SK-N-SH (cell line): ENCODE results near the gene NAALADL2. TPM values are rescaled to one million over a fixed set of nuclear protein-coding genes. Genes with fewer than 3 reads are reported as not detected.
A peak's percentile ranks its signal among the peaks of the same experiment; 100 is the strongest.

Experiments
- CTCF ChIA-PET: fragments of 300-600, 350-600 bp; formaldehyde crosslinking; extraction: SDS; loops from one replicate; lab custom pipeline; 2021; lab: Yijun Ruan, JAX
- POLR2A ChIA-PET: fragments of 350-600 bp; sonication (Branson Sonifier 250); formaldehyde crosslinking; extraction: SDS; loops from one replicate; lab custom pipeline; 2020; ENCODE audit warnings: antibody characterized with exemption, inconsistent platforms; lab: Yijun Ruan, JAX
- DNase-seq: peaks from one replicate; pipeline ENCODE4 v3.0.0; 2012
- H2AFZ ChIP-seq: fragments of 200-600 bp; sonication (generic); 2 replicates; pipeline ENCODE4 v1.8.1; 2016; ENCODE audit warnings: antibody characterized with exemption, mild to moderate bottlenecking, low read depth
- H3F3A ChIP-seq: fragments of 200-600 bp; sonication (generic); replicated peaks from 2 replicates; pipeline ENCODE3; 2016; ENCODE audit warnings: antibody characterized with exemption, mild to moderate bottlenecking; ENCODE audit not compliant: insufficient read depth
- H3K27ac ChIP-seq, 2 experiments: fragments of 200-500 bp in 1 of 2; fragments of 200-600 bp in 1 of 2; sonication (Bioruptor generic) in 1 of 2; sonication (generic), shearing (Covaris generic) in 1 of 2; 2 replicates each; pipeline versions ENCODE4 v1.5.1 to v1.6.1; 2014 to 2016; ENCODE audit warnings: low read depth in 2 of 2, inconsistent platforms in 1 of 2, low read length in 1 of 2, mild to moderate bottlenecking in 1 of 2, mixed read lengths in 1 of 2
- H3K27me3 ChIP-seq: fragments of 200-600 bp; sonication (generic), shearing (Covaris generic); 2 replicates; pipeline ENCODE4 v1.6.1; 2016; ENCODE audit warnings: mixed run types; ENCODE audit not compliant: insufficient read depth
- H3K36me3 ChIP-seq, 2 experiments: fragments of 200-500 bp in 1 of 2; fragments of 200-600 bp in 1 of 2; sonication (Bioruptor generic) in 1 of 2; sonication (generic) in 1 of 2; replicated peaks in 1 of 2; 2 replicates each; pipeline versions ENCODE3 to v1.5.1; 2014 to 2016; ENCODE audit warnings: low read length in 1 of 2, mild to moderate bottlenecking in 1 of 2; ENCODE audit not compliant: insufficient read depth in 2 of 2, control insufficient read depth in 1 of 2
- H3K4me1 ChIP-seq, 2 experiments: fragments of 200-500 bp in 1 of 2; fragments of 200-600 bp in 1 of 2; sonication (Bioruptor generic) in 1 of 2; sonication (generic), shearing (Covaris generic) in 1 of 2; 2 replicates each; pipeline versions ENCODE4 v1.5.1 to v1.6.1; 2014 to 2016; ENCODE audit warnings: low read depth in 1 of 2, low read length in 1 of 2, mixed run types in 1 of 2; ENCODE audit not compliant: insufficient read depth in 2 of 2, control insufficient read depth in 1 of 2
- H3K4me2 ChIP-seq: fragments of 200-600 bp; sonication (generic), shearing (Covaris generic); 2 replicates; pipeline ENCODE4 v1.6.1; 2017; ENCODE audit warnings: mixed run types
- H3K4me3 ChIP-seq, 2 experiments: fragments of 200-500 bp in 1 of 2; fragments of 200-600 bp in 1 of 2; sonication (Bioruptor generic) in 1 of 2; sonication (generic), shearing (Covaris generic) in 1 of 2; 2 replicates each; pipeline versions ENCODE4 v1.5.1 to v1.8.1; 2014 to 2016; ENCODE audit warnings: low read depth in 2 of 2, inconsistent platforms in 1 of 2, low read length in 1 of 2, mild to moderate bottlenecking in 1 of 2, mixed read lengths in 1 of 2, moderate library complexity in 1 of 2
- H3K79me2 ChIP-seq: fragments of 200-600 bp; sonication (generic); 2 replicates; pipeline ENCODE4 v1.8.1; 2017; ENCODE audit warnings: mild to moderate bottlenecking; ENCODE audit not compliant: insufficient read depth
- H3K9ac ChIP-seq: fragments of 200-600 bp; sonication (generic); 2 replicates; pipeline ENCODE4 v1.6.1; 2017; ENCODE audit warnings: mixed run types
- H3K9me2 ChIP-seq: fragments of 200-600 bp; sonication (generic); 2 replicates; pipeline ENCODE4 v1.6.1; 2017; ENCODE audit warnings: mixed run types
- H3K9me3 ChIP-seq: fragments of 200-600 bp; sonication (generic); 2 replicates; pipeline ENCODE4 v1.6.1; 2017; ENCODE audit warnings: mixed run types, mild to moderate bottlenecking, moderate library complexity
- H4K20me1 ChIP-seq: fragments of 200-600 bp; sonication (generic); 2 replicates; pipeline ENCODE4 v1.6.1; 2017; ENCODE audit warnings: mild to moderate bottlenecking, mixed run types; ENCODE audit not compliant: insufficient read depth
- CHD2 ChIP-seq: fragments of 150-350 bp; IDR thresholded peaks from 2 replicates; pipeline ENCODE4 v1.6.1; 2018; ENCODE audit warnings: low read length; ENCODE audit not compliant: partially characterized antibody
- ELF1 ChIP-seq: IDR thresholded peaks from 2 replicates; pipeline ENCODE4 v1.4.0; 2012
- EP300 ChIP-seq, 2 experiments: IDR thresholded peaks; 2 replicates each; pipeline versions ENCODE4 v1.4.0 to v1.6.1; 2012; ENCODE audit warnings: borderline replicate concordance in 1 of 2, low read depth in 1 of 2, low read length in 1 of 2
- FOXJ3 ChIP-seq: sonication (generic); formaldehyde crosslinking; IDR thresholded peaks from 2 replicates; pipeline ENCODE4 v1.5.1; 2020; ENCODE audit warnings: mild to moderate bottlenecking, missing genetic modification reagents
- IRF3 ChIP-seq: fragments of 150-350 bp; IDR thresholded peaks from 2 replicates; pipeline ENCODE4 v1.6.1; 2016; ENCODE audit warnings: mild to moderate bottlenecking, low read depth, low read length
- JUND ChIP-seq: IDR thresholded peaks from 2 replicates; pipeline ENCODE4 v1.4.0; 2012
- MAX ChIP-seq: IDR thresholded peaks from 2 replicates; pipeline ENCODE4 v1.4.0; 2012; ENCODE audit warnings: low read depth
- MEF2A ChIP-seq: IDR thresholded peaks from 2 replicates; pipeline ENCODE4 v1.4.0; 2012; ENCODE audit warnings: low read depth, borderline replicate concordance
- PBX3 ChIP-seq: IDR thresholded peaks from 2 replicates; pipeline ENCODE4; 2012
- POLR2AphosphoS5 ChIP-seq: IDR thresholded peaks from 2 replicates; pipeline ENCODE4 v1.6.1; 2012; ENCODE audit warnings: low read depth, low read length
- RAD21 ChIP-seq: IDR thresholded peaks from 2 replicates; pipeline ENCODE4 v1.6.1; 2012; ENCODE audit warnings: mild to moderate bottlenecking, low read length
- RCOR1 ChIP-seq: fragments of 150-350 bp; IDR thresholded peaks from 2 replicates; pipeline ENCODE4 v1.6.1; 2017; ENCODE audit warnings: antibody characterized with exemption, low read length
- REST ChIP-seq: IDR thresholded peaks from 2 replicates; pipeline ENCODE4 v1.6.1; 2012; ENCODE audit warnings: mild to moderate bottlenecking, low read depth, low read length, moderate library complexity
- RXRA ChIP-seq: IDR thresholded peaks from 2 replicates; pipeline ENCODE4 v1.4.0; 2012; ENCODE audit warnings: low read depth, mild to moderate bottlenecking, borderline replicate concordance
- SMC3 ChIP-seq: IDR thresholded peaks from 2 replicates; pipeline ENCODE4 v1.6.1; 2012; ENCODE audit warnings: low read depth, low read length, improper control_type of control experiment
- TCF12 ChIP-seq: IDR thresholded peaks from 2 replicates; pipeline ENCODE4 v1.4.0; 2012
- USF2 ChIP-seq: fragments of 150-350 bp; IDR thresholded peaks from 2 replicates; pipeline ENCODE4 v1.6.1; 2017; ENCODE audit warnings: antibody characterized with exemption, low read length, low read depth, borderline replicate concordance
- WGBS: methylation state at CpG from one replicate; pipeline ENCODE4 v1.1.6; 2017; ENCODE audit warnings: low lambda C conversion rate; 5-methylcytosine and 5-hydroxymethylcytosine counted together
- polyA plus RNA-seq, 3 experiments: library from polyadenylated mRNA; depleted of rRNA; stranded (reverse); fragments of >200 nt; gene quantifications; 2 replicates each; pipeline ENCODE4 v1.2.3, GENCODE V29; 2012

Gene NAALADL2
- polyA plus RNA-seq, 1 of the 3 experiments (the other 2 are of a cell fraction) = 1.2 TPM

GRCh38 chr3:175199961-175200360, 340.8 kb downstream of the NAALADL2 start:
- 78% methylated on average over 1 of the region's 1 CpG for WGBS

GRCh38 chr3:175200391-175201095, 341.4 kb downstream of the NAALADL2 start:
- Histone ChIP-seq H3K9ac (no peak overlapping the region), H3K79me2 (no peaks in the 10 kb centered on the region), H3K4me2 (no peak overlapping the region), H3K27me3 (no peaks in the 10 kb centered on the region), H2AFZ (no peak overlapping the region), H3K27ac (peak overlapping the region in 1 of 2 experiments; percentile 27; a peak in 1 of 4 replicates), H3K9me2 (no peaks in the 10 kb centered on the region), H3F3A (peaks cover 8% of the 10 kb centered on the region), H3K36me3 (no peaks in the 10 kb centered on the region), H4K20me1 (no peaks in the 10 kb centered on the region), H3K9me3 (no peaks in the 10 kb centered on the region), H3K4me3 (no peak overlapping the region), H3K4me1 (no peaks in the 10 kb centered on the region; a peak in 2 of 4 replicates)
- TF ChIP-seq RXRA (no peak), REST (no peak), JUND (no peak), ELF1 (no peak), RCOR1 (no peak), USF2 (no peak), SMC3 (no peak), FOXJ3 (CRISPR knock-in tag) (no peak), MAX (no peak), IRF3 (no peak), MEF2A (no peak), RAD21 (no peak), CHD2 (no peak), TCF12 (no peak)
- ChIA-PET POLR2A (no interaction called here), CTCF (interaction anchor here (0.6 kb wide), 1 partner anchor 45 kb away, joined by 3 read pairs; no protein-coding TSS in a partner anchor)
- WGBS = 43% methylated on average over 2 of the region's 2 CpGs
- no peak for DNase-seq

More at GRCh38 chr3:175199961-175200360, 340.8 kb downstream of the NAALADL2 start:
- CTCF ChIA-PET = interaction anchor here (0.6 kb wide), 2 partner anchors 45 to 133 kb away, joined by 3 read pairs; no protein-coding TSS in a partner anchor
- Histone ChIP-seq H3K9me2 (no peaks in the 10 kb centered on the region), H3F3A (peaks cover 8% of the 10 kb centered on the region), H3K9ac (no peak overlapping the region), H3K27me3 (no peaks in the 10 kb centered on the region), H3K79me2 (no peaks in the 10 kb centered on the region), H4K20me1 (no peaks in the 10 kb centered on the region), H2AFZ (no peak overlapping the region), H3K36me3 (no peaks in the 10 kb centered on the region), H3K27ac (peak overlapping the region in 1 of 2 experiments; percentile 27; a peak in 1 of 4 replicates), H3K4me1 (no peaks in the 10 kb centered on the region; a peak in 2 of 4 replicates)
- POLR2A ChIA-PET = no interaction called here
- DNase-seq = no peak
- TF ChIP-seq EP300 (IDR thresholded peaks at IDR 0.05; ENCODE audit: borderline replicate concordance in 1 of 2, low read depth in 1 of 2, low read length in 1 of 2) (0 out of 4 replicates have a peak, but pooled peaks of 1 of the 2 experiments have one; percentile 16), POLR2AphosphoS5 (no peak), PBX3 (0 out of 2 replicates have a peak, but pooled peaks have one; percentile 4)
- TF ChIP-seq, all 33 proteins: peak for 2
- no peaks in the 10 kb centered on the region for H3K9me3 ChIP-seq
- no peak overlapping the region for H3K4me2 ChIP-seq
- no peak overlapping the region for H3K4me3 ChIP-seq
